OCI-LY1 (cell line): Measurements from ENCODE around the gene OVOL2.
"Not testable (repeated sequence)": the region's sequence is repeated elsewhere in the genome, so short reads cannot be mapped to it uniquely, and the experiment has no call there.

Experiments
- CTCF ChIP-seq: fragments of 200-600 bp; sonication (generic), shearing (Covaris generic); IDR thresholded peaks from 2 replicates; pipeline ENCODE4 v1.5.1; 2017; ENCODE audit warnings: mild to moderate bottlenecking, antibody characterized with exemption, low read length, moderate library complexity, mixed read lengths
- EZH2 ChIP-seq: fragments of 200-600 bp; sonication (generic), shearing (Covaris generic); IDR thresholded peaks from 2 replicates; pipeline ENCODE4 v1.8.0; 2017; ENCODE audit warnings: borderline replicate concordance, mixed run types, mild to moderate bottlenecking, antibody characterized with exemption, low read length, moderate library complexity, mixed read lengths

DNA sequence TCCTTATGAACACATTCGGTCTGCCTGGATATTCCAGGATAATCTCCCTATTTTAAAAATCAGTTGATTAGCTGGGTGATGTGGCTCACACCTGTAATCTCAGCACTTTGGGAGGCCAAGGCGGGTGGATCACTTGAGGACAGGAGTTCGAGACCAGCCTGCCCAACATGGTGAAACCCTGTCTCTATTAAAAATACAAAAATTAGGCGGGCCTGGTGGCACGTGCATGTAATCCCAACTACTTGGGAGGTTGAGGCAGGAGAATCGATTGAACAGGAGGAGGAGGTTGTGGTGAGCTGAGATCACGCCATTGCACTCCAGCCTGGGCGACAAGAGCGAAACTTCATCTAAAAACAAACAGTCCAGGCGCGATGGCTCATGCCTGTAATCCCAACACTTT lies 31.1 kb upstream of the OVOL2 start:
- TF ChIP-seq CTCF, EZH2: not testable (repeated sequence)
